Nephron (organoid): ENCODE data around the gene MDM2.

Experiments used
- H3K27ac Mint-ChIP-seq, 3 experiments: 2 replicates each; pipeline ENCODE4 v1.8.0; 2020; ENCODE audit warnings: mixed read lengths in 3 of 3, mild to moderate bottlenecking in 2 of 3, moderate library complexity in 1 of 3
- H3K27me3 Mint-ChIP-seq: 2 replicates; pipeline ENCODE4 v1.8.0; 2021; ENCODE audit warnings: low read depth, mild to moderate bottlenecking, moderate library complexity, mixed read lengths
- H3K36me3 Mint-ChIP-seq: 2 replicates; pipeline ENCODE4 v1.8.0; 2020; ENCODE audit warnings: low read depth, mixed read lengths
- H3K4me1 Mint-ChIP-seq: 2 replicates; pipeline ENCODE4 v1.8.0; 2020; ENCODE audit warnings: mixed read lengths
- H3K4me3 Mint-ChIP-seq, 3 experiments: 2 replicates each; pipeline ENCODE4 v1.8.0; 2020; ENCODE audit warnings: mild to moderate bottlenecking in 3 of 3, mixed read lengths in 3 of 3, moderate library complexity in 2 of 3
- H3K9me3 Mint-ChIP-seq: 2 replicates; pipeline ENCODE4 v1.8.0; 2020; ENCODE audit warnings: mixed read lengths
- TF ChIP-seq, protein P1 (sequence below), 3 experiments: fragments of 200-600 bp; sonication (generic); IDR thresholded peaks; one replicate each; pipeline ENCODE4 v1.5.0; 2021; ENCODE audit warnings: antibody characterized with exemption in 3 of 3; ENCODE audit not compliant: unreplicated experiment in 3 of 3

MDM2 gene

DNA sequence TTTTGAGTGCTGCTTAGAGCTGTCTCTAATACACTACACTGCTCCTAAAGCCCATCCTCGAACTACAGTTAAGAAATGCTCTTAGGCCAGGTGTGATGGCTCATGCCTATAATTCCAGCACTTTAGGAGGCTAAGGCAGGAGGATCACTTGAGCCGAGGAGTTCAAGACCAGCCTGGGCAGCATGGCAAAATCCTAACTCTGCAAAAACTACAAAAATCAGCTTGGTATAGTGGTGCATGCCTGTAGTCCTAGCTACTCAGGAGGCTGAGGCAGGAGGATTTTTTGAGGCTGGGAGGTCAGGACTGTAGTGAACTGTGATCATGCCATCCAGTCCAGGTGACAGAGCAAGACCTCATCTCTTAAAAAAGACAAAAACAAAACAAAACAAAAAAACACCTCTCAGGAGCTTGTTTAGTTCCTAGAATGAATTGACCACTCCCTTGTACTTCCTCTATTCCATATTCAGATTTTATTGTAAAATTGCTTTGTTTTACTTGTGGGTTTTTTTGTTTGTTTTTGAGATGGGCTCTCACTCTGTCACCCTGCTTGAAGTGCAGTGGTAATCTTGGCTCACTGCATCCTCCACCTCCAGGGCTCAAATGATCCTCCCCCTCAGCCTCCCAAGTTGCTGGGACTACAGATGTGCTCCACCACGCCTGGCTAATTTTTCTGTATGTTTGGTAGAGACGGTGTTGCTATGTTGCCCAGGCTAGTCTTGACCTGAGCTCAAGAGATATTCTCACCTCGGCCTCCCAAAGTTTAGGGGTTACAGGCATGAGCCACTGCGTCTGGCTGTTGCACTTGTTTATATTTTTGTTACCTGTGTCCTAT, 13.6 kb downstream of the MDM2 start:
- H3K27me3 Mint-ChIP-seq: no peaks in the 10 kb centered on the region
- no peak overlapping the region for H3K27ac Mint-ChIP-seq
- H3K36me3 Mint-ChIP-seq: peaks cover 73% of the 10 kb centered on the region
- H3K9me3 Mint-ChIP-seq: no peaks in the 10 kb centered on the region
- TF ChIP-seq, protein P1, sequence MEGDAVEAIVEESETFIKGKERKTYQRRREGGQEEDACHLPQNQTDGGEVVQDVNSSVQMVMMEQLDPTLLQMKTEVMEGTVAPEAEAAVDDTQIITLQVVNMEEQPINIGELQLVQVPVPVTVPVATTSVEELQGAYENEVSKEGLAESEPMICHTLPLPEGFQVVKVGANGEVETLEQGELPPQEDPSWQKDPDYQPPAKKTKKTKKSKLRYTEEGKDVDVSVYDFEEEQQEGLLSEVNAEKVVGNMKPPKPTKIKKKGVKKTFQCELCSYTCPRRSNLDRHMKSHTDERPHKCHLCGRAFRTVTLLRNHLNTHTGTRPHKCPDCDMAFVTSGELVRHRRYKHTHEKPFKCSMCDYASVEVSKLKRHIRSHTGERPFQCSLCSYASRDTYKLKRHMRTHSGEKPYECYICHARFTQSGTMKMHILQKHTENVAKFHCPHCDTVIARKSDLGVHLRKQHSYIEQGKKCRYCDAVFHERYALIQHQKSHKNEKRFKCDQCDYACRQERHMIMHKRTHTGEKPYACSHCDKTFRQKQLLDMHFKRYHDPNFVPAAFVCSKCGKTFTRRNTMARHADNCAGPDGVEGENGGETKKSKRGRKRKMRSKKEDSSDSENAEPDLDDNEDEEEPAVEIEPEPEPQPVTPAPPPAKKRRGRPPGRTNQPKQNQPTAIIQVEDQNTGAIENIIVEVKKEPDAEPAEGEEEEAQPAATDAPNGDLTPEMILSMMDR (IDR thresholded peaks at IDR 0.05; ENCODE audit: unreplicated experiment in 3 of 3): no peak
- no peak overlapping the region for H3K4me3 Mint-ChIP-seq
- no peaks in the 10 kb centered on the region for H3K4me1 Mint-ChIP-seq

- no peak overlapping the region for H3K27ac Mint-ChIP-seq
- H3K36me3 Mint-ChIP-seq: peaks cover 76% of the 10 kb centered on the region
- H3K4me1 Mint-ChIP-seq: no peaks in the 10 kb centered on the region
- no peak overlapping the region for H3K4me3 Mint-ChIP-seq
- no peaks in the 10 kb centered on the region for H3K9me3 Mint-ChIP-seq
- TF ChIP-seq, protein P1 (IDR thresholded peaks at IDR 0.05; ENCODE audit: unreplicated experiment in 3 of 3): no peak
- no peaks in the 10 kb centered on the region for H3K27me3 Mint-ChIP-seq
Measured at GRCh38 chr12:68823696-68824095, 15.7 kb downstream of the MDM2 start.

GRCh38 chr12:68824131-68824530, 16.2 kb downstream of the MDM2 start:
- H3K4me1 Mint-ChIP-seq: no peaks in the 10 kb centered on the region
- no peaks in the 10 kb centered on the region for H3K27me3 Mint-ChIP-seq
- H3K9me3 Mint-ChIP-seq: no peaks in the 10 kb centered on the region
- no peak overlapping the region for H3K4me3 Mint-ChIP-seq
- no peak overlapping the region for H3K27ac Mint-ChIP-seq
- TF ChIP-seq, protein P1 (IDR thresholded peaks at IDR 0.05; ENCODE audit: unreplicated experiment in 3 of 3): no peak
- peaks cover 75% of the 10 kb centered on the region for H3K36me3 Mint-ChIP-seq

GRCh38 chr12:68824597-68825250, 16.7 kb downstream of the MDM2 start:
- H3K27me3 Mint-ChIP-seq: no peaks in the 10 kb centered on the region
- peaks cover 69% of the 10 kb centered on the region for H3K36me3 Mint-ChIP-seq
- no peaks in the 10 kb centered on the region for H3K4me1 Mint-ChIP-seq
- no peak overlapping the region for H3K4me3 Mint-ChIP-seq
- no peak overlapping the region for H3K27ac Mint-ChIP-seq
- H3K9me3 Mint-ChIP-seq: no peaks in the 10 kb centered on the region
- TF ChIP-seq, protein P1 (IDR thresholded peaks at IDR 0.05; ENCODE audit: unreplicated experiment in 3 of 3): no peak

DNA sequence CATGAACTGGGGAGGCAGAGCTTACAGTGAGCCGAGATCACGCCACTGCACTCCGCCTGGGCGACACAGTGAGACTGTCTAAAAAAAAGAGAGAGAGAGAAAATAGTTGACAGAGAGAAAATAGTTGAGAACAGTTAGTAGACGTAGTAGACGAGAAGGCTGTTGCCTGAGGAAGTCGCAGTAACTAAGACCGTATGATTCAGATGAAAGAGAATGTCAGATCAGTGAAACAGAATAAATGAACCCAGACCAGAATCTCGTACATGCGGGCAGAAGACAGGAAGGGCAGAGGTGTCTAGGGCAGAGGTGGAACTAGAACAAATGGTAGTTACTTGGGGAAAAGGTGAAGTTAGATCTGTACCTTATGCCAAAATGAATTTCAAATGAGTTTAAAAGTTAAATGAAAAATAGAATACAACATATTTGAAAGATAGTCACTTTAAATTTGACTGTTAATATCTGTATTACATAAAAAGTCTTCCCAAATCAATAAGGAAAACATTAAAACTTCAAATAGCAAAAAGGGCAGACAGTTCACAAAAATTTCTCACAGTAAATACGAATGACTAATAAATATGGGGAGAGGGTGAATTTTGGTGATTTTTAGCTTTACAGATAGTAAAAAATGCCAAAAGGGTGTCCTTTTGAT, 17.7 kb downstream of the MDM2 start:
- Mint-ChIP-seq H3K4me1 (no peaks in the 10 kb centered on the region), H3K9me3 (no peaks in the 10 kb centered on the region), H3K4me3 (no peak overlapping the region), H3K27me3 (no peaks in the 10 kb centered on the region), H3K27ac (no peak overlapping the region), H3K36me3 (peaks cover 65% of the 10 kb centered on the region)
- TF ChIP-seq, protein P1 (IDR thresholded peaks at IDR 0.05; ENCODE audit: unreplicated experiment in 3 of 3): no peak
